ENCODE measurements around the gene SLC26A3. TPM values are rescaled to one million over a fixed set of nuclear protein-coding genes. Genes with fewer than 3 reads are reported as not detected.
A peak's percentile ranks its signal among the peaks of the same experiment; 100 is the strongest.

Gene SLC26A3
- total RNA-seq (2014; rRNA removed; shearing (Covaris generic)) (not detected in 2 replicates), polyA plus RNA-seq (2016; fragmentation: Nextera tagmentation; extraction: Ambion mirVana) (not detected in 2 replicates)
- long read RNA-seq, partial matches to known transcripts, result 0 of 1 reads
- long read RNA-seq, other reads (novel, unspliced or antisense), result 1 of 1 reads

DNA sequence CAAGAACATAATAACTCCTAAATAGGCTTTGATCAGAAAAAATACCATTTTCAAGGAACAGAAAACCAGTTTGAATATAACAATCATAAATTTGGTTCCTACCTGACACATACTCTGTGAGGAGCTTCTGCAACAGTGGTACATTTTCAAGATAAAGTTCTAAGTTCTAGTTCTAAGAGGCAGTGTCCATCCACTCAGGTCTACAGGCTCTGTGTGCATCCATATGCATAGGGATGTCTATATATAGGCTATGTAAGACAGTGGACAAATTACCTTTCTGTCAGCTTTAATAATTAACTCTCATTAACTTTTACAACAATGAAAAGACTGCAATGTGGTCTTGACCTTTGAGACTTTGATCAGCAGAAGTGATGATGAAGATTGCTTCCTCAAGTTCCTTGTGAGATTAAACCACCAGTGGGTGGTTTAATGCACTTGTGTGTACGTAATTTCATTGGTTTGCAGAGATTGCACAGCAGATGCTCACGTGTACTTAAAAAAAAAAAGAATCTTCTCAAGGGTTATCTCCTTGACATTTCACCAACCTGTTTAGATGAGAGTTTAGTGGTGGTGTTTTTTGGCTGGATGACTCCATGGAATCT, at the start of gene SLC26A3:
Gene SLC26A3 (minus strand): TSS at position 215 of the 602 bp plus-strand sequence. CDS start 8,714 bp downstream, outside the sequence.
- Histone ChIP-seq H3K4me3 (no peak within 1 kb of the TSS), H2AFZ (peak within 1 kb of the TSS; percentile 83; the same call in 1 of the 2 replicates), H3F3A (replicated peaks; ENCODE audit: low read depth) (no peaks in the 10 kb centered on the region), H4K20me1 (replicated peaks; ENCODE audit: insufficient read depth) (no peaks in the 10 kb centered on the region), H3K4me1 (ENCODE audit: insufficient read depth) (no peaks in the 10 kb centered on the region), H3K79me2 (replicated peaks; ENCODE audit: insufficient read depth) (no peaks in the 10 kb centered on the region), H3K27ac (ENCODE audit: low read depth) (no peak within 1 kb of the TSS), H3K36me3 (ENCODE audit: insufficient read depth) (no peaks in the 10 kb centered on the region), H3K9me2 (ENCODE audit: insufficient read depth) (no peaks in the 10 kb centered on the region), H3K27me3 (ENCODE audit: insufficient read depth) (no peaks in the 10 kb centered on the region), H3K4me2 (no peak within 1 kb of the TSS)
- ATAC-seq (no peak), DNase-seq (ENCODE audit: low spot score) (no peak)
- Mint-ChIP-seq H3K4me3 (no peak within 1 kb of the TSS), H3K27me3 (ENCODE audit: insufficient read depth, low read depth, poor library complexity) (no peaks in the 10 kb centered on the region), H3K9me3 (no peaks in the 10 kb centered on the region), H3K4me1 (no peaks in the 10 kb centered on the region), H3K36me3 (ENCODE audit: low read depth) (no peaks in the 10 kb centered on the region), H3K27ac (no peak within 1 kb of the TSS)
- no peak for TF ChIP-seq ZNF114 (CRISPR knock-in tag; IDR thresholded peaks at IDR 0.05)
- no peak for TF ChIP-seq POLR2AphosphoS5 (IDR thresholded peaks at IDR 0.05; ENCODE audit: low read depth)
- TF ChIP-seq, protein P1, sequence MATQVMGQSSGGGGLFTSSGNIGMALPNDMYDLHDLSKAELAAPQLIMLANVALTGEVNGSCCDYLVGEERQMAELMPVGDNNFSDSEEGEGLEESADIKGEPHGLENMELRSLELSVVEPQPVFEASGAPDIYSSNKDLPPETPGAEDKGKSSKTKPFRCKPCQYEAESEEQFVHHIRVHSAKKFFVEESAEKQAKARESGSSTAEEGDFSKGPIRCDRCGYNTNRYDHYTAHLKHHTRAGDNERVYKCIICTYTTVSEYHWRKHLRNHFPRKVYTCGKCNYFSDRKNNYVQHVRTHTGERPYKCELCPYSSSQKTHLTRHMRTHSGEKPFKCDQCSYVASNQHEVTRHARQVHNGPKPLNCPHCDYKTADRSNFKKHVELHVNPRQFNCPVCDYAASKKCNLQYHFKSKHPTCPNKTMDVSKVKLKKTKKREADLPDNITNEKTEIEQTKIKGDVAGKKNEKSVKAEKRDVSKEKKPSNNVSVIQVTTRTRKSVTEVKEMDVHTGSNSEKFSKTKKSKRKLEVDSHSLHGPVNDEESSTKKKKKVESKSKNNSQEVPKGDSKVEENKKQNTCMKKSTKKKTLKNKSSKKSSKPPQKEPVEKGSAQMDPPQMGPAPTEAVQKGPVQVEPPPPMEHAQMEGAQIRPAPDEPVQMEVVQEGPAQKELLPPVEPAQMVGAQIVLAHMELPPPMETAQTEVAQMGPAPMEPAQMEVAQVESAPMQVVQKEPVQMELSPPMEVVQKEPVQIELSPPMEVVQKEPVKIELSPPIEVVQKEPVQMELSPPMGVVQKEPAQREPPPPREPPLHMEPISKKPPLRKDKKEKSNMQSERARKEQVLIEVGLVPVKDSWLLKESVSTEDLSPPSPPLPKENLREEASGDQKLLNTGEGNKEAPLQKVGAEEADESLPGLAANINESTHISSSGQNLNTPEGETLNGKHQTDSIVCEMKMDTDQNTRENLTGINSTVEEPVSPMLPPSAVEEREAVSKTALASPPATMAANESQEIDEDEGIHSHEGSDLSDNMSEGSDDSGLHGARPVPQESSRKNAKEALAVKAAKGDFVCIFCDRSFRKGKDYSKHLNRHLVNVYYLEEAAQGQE (IDR thresholded peaks at IDR 0.05; ENCODE audit: unreplicated experiment), result no peak
- TF ChIP-seq ZNF462 (CRISPR knock-in tag; IDR thresholded peaks at IDR 0.05), result no peak
- no peak for TF ChIP-seq JUNB (IDR thresholded peaks at IDR 0.05; ENCODE audit: unreplicated experiment)
- no peak for TF ChIP-seq EZH2phosphoT487 (IDR thresholded peaks at IDR 0.05; ENCODE audit: unreplicated experiment)
- no peak for TF ChIP-seq STAT1 (IDR thresholded peaks at IDR 0.05; ENCODE audit: unreplicated experiment)
- TF ChIP-seq ETS1 (IDR thresholded peaks at IDR 0.05), result no peak
- TF ChIP-seq EZH2 (IDR thresholded peaks at IDR 0.05; ENCODE audit: low read depth, unreplicated experiment), result no peak
- no peak for TF ChIP-seq CTCF (conservative IDR thresholded peaks at IDR 0.05; ENCODE audit: low read depth in 2 of 2)
- no peak for TF ChIP-seq ZNF331 (CRISPR knock-in tag; IDR thresholded peaks at IDR 0.05; ENCODE audit: low read depth)
- TF ChIP-seq NANOG (IDR thresholded peaks at IDR 0.05; ENCODE audit: borderline replicate concordance), result no peak
- no peak for TF ChIP-seq CREB1 (CRISPR knock-in tag; IDR thresholded peaks at IDR 0.05; ENCODE audit: low read depth)
